Measurements from ENCODE around the gene CTNNA1.
"Not testable (repeated sequence)": the region's sequence is repeated elsewhere in the genome, so short reads cannot be mapped to it uniquely, and the experiment has no call there.

CTNNA1 gene

DNA sequence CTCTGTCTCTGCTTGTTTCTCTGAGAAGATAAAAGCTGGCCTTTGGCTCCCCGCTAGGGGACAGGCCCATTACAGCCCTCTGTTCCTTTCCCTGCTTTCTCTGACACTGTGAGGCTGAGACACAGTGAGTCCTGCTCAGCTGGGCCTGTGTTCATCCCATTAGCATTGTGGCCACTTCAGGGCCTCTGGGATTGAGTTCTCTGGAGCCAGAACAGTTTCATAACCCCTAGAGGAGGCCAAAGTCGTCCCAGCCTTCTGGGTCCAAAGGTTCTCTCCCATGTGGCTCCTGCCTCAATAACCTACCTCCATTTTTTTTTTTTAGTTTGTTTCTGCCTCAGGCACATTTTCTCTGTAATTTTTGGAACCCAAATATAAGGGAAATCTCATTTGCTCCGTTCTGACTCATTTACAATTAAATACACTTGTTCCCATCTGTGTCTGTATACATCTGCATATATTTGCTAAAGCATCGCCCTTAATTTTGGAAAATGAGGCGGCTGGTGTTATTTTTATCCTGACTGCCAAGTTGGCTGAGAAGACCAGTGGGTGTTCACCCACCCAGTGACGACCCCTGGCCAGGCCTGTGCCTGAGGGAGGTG, 27.3 kb upstream of the CTNNA1 start:
- DNase-seq = no peak

DNA sequence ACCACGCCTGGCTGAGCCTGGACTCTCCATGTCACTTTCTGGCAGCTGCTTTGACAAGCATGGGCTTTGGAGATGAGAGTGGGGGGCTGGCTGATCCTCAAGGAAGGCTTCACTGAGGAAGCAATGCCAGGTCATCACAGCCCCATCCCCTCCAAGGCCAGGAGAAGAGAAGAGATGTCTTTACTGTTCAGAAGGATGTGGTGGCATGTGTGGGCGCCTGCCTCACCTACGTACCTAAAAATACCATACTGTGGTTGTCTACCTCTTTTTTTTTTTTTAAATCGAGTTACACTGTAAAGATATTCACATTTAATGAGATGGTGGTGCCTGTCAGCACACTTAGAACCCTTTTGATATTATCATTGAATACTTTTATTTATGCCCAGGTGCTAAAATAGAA, 26.4 kb upstream of the CTNNA1 start:
- peak; percentile 9 for DNase-seq

DNA sequence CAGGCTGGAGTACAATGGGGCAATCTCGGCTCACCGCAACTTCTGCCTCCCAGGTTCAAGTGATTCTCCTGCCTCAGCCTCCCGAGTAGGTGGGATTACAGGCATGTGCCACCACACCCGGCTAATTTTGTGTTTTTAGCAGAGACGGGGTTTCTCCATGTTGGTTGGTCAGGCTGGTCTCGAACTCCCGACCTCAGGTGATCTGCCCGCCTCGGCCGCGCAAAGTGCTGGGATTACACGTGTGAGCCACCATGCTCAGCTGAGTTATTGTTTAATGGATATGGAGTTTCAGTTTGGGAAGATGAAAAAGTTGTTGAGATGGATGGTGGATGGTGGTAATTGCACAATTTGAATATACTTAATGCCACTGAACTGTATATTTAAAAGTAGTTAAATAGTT, 22.7 kb upstream of the CTNNA1 start:
- DNase-seq = not testable (repeated sequence)

DNA sequence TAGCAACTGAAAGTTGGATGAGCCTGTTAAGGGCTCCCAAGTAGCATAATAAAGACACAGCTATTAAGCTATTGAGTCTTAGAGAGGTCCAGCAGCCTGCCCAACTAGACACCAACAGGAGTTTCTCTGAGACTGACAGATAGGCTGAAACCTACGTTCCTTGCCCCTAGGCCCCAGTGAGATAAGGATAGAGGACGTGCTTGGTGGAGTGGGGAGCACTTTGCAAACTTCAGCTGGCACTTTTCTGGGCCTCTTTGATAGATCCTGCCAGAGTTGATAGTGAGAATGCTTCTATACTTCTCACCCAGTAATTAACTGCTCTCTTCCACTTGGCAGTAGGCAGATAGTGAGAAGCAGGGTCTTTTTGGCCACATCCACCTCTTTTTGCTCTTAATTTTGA, 20.8 kb upstream of the CTNNA1 start:
- DNase-seq = no peak

DNA sequence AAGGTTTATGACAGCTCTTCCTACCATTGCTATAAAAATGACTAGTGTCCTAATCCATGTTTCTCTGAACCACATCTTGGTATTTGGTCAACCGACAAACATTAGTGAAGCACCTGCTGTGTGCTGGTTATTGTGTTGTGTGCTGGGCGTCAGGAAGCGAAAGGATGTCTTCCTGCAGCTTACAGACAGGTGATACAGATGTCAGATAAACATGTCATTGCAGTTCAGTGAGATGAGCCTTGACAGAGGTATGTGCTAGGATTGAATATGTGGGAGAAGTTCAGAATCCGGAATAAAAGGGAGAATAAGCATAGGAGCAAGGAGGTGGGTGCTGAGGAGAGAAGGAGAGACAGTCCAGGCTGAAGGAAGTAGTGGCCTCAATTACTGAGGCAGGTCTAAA, 20.3 kb upstream of the CTNNA1 start:
- DNase-seq = no peak

DNA sequence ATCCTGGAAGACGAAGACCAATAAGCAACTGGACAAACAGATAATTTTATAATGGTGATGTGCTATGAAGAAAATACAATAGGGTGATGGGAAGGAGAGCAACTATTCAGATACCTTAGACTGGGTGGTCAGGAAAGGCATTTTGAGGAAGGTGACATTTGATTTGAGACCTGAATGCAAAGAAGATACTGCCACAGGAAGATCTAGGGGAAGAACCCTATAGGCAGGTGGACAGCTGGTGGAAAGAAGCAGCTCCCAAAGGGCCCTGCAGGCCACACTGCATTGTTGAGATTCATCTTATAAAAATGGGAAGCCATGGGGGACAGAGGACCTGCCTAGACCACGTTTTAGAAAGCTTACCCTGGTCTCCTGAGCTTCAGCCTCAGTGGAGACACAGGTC, 19.7 kb upstream of the CTNNA1 start:
- no peak for DNase-seq

DNA sequence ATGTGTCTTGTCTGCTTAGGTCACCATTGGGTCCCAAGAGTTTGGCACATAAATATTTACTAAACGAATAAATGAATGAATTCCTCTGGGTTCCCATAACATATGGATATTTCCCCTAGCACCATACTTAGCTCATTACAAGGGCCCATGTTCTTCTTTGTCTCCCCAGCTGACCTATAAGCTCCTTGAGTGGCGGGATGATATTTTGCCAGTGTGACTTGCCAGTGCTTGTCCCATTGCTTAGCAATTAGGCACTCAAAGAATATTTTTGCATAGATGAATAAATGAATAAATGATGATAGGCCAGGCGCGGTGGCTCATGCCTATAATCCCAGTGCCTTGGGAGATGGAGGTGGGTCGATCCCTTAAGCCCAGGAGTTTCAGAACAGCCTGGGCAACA, 16.9 kb upstream of the CTNNA1 start:
- DNase-seq = no peak

DNA sequence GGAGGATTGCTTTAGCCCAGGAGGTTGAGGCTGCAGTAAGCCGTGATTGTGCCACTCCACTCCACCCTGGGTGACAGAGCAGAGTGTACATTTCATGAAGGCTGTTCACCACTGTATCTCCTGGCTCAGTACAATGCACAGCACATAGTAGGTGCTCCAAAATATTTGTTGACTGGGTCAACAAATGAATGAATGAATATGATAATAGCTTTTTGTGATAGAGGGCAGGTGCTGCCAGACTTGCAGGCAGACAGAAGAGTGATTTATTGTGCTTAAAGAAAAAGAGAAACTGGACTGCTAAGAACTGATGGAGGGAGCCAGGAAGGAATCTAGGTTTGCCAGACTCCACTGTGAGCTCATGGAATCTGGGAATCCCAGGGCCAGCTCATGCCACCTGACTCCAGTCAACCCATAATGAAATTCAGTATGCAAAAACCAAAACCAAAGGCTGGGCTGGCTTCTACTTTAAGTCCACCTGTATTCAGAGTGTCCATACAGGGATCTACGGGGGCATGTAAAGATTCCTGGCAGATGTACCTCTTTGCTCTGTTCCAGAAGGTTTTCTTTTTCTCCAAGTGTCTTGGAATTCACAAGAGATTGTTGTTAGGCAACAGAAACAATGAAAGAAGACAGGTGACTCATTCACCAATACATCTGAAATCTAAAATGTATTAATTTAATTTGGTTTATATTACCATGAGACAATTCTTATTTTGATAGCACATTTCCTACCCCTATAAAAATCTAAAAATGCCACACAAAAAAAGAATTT, 15.5 kb upstream of the CTNNA1 start:
- DNase-seq = no peak

DNA sequence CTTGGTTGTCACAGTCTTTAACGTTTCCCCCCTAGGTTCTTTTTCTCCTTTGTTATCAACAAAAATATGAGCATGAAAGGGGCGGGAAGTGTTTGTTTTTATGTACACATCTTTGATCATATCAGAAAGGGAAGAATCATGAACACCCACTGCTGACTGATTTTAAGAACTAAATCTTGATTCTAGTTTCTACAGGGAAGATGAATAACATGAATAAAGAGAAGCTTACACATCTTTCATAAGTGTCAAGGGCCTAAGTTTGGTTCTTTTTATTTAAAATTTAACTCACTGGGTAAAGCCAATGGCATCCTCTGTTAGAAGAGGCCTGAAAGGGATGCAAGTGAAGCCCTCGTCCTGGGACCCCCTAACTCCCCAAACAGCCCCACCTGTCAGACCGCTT, 14.8 kb upstream of the CTNNA1 start:
- no peak for DNase-seq

DNA sequence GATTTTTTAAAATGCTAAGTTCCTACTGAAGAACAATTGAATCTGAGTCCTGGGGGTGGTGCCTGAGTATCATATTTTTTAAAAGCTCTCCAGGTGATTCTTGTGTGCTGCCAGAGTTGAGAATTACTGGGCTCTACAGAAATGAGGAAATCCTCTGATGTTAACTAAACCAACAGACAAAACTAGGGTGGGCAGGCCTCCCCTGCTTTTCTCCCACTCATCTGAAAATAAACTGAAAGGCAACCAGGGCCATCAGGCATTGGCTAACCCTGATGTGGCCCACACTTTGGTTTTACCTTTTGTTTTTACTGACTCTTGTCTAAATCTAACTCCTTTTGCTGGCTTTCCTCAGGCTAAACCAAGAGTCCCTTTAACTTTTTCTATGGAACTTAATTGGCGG, 13.3 kb upstream of the CTNNA1 start:
- no peak for DNase-seq

DNA sequence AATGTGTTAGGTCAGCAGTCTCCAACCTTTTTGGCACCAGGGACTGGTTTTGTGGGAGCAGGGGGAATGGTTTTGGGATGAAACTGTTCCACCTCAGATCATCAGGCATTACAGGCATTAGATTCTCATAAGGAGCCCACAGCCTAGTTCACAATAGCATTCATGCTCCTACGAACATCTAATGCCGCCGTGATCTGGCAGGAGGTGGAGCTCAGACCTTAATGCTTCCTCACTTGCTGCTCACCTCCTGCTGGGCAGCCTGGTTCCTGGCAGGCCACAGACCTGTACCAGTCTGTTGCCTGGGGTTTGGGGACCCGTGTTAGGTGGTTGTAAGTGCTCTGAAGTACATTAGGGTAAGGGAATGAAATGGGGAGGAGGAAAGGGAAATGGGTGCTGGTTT, 9.7 kb upstream of the CTNNA1 start:
- no peak for DNase-seq

DNA sequence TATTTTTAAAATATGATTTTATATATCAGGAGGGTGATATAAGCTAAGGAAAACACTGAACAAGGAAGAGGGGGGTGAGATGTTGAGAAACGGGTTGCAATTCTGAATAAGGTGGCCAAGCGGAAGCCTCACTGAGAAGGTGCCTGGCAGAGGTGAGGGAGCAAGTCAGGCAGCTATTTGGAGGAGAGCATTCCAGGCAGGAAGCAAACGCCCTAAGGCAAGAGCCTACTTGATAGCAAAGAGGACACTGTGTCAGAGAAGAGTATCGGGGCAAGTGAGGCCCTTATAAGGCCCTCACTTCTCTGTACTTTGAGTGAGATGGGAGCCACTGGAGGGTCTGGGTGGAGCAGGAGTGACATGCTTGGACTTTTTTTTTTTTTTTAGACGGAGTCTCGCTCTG, 8.0 kb upstream of the CTNNA1 start:
- DNase-seq = no peak

DNA sequence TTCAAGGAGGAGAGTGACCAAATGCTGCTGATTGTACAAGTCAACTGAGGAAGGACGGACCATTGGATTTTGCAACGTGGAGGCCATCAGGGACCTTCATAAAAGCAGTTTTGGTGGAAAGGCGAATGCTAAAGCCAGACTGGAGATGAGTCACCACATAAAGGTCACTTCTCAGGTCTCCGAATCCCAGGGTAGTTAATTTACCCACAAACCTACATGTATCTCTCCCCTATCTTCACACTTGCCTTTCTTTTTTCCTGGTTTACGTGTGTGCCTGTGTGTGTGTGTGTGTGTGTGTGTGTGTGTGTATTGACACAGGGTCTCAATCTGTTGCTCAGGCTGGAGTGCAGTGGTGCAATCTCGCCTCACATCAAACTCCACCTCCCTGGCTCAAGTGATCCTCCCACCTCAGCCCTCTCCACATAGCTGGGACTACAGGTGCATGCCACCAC, 4.6 kb upstream of the CTNNA1 start:
- no peak for DNase-seq

DNA sequence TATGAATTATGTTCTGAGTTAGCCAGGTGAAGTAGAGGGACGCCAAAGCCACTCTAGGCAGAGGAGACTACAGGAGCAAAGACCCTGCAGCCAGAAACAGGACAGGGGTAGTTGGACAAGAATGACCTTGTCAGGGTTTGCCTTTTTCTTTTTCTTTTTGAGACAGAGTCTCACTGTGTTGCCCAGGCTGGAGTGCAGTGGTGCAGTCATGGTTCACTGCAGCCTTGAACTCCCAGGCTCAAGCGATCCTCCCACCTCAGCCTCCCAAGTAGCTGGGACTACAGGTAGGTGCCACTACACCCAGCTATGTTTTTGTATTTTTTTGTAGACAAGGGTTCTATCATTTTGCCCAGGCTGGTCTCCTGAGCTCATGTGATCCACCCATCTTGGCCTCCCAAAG, 1.9 kb upstream of the CTNNA1 start:
- DNase-seq = not testable (repeated sequence)

DNA sequence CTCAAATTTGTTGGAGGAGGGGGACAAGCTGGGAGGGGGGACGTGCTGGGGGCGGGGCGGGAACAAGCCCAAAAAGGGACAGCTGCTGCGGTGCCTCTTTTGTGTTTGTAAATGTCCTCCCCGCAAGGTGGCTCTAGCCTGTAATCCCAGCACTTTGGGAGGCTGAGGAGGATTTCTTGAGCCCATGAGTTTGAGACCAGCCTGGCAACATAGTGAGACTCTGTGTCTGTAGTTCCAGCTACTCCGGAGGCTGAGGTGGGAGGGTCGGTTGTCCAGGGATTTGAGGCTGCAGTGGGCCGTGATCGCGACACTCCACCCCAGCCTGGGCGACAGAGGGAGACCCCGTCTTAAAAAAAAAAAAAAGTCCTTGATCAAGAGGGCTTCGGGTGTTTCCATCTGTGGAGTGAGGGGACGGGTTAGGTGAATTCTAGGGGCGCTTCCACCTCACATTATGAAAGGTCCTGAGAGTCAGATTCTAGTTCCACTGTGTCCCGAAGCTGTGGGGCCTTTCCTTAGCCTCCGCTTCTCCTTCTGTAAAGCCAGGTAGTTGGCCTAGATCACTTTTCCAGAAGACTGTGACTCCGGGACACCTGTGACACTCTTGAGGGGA, 779 bp upstream of the CTNNA1 start:
- no peak for DNase-seq

DNA sequence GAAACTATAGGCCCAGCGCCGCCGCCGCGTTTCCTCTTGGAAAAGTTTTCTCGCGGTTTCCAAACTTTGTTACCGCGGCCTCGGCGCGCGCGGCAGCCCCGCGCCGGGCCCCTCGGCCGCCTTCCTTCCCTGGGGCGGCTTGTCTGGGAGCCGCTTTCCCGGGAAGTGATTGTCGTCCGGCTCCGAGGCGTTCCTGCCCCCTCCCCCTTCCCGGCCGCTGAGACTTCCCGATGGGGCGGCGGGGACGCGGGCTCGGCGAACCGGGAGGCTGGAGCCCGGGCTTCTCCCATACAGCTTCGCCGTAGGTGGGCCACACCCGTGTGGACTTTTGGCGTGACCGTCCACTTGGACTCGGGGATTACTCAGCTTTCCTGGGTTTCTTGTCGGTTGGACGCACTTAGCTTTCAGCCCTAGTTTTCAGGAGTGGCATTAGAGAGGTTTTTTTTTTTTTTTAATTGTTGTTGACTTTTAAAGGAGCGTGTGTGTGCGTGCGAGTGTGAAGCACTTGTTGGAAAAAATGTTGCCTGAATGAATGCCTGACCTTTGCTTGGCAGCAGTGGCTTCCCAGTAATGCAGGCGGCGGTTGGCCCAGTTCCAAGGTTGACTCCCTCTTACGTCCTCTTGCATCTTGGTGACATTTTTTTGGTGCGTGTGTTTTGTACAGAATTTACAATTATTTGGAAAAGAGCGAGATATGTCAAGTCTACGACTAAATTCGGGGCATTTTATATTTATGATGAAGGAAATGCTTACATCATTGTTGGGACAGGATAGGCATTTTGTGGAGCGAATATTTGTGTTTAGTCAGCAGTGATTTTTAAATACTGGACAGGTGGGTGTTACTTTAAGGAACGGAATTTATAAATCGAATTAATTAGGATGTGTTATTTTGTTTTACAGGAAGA, 821 bp downstream of the CTNNA1 start:
- peak; percentile 58 for DNase-seq

DNA sequence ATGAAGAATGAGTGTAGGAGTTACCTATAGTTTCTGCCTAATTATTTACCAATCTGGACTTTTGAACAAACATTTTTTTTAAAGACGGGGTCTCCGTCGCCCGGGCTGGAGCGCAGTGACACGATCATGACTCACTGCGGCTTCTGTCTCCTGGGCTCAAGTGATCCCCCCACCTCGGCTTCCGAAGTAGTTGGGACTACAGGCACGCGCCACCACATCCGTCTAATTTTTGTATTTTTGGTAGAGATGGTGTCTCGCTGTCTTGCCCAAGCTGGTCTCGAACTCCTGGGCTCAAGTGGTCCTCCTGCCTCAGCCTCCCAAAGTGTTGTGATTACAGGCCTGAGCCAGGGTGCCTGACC, 1.5 kb downstream of the CTNNA1 start:
- no peak for DNase-seq

DNA sequence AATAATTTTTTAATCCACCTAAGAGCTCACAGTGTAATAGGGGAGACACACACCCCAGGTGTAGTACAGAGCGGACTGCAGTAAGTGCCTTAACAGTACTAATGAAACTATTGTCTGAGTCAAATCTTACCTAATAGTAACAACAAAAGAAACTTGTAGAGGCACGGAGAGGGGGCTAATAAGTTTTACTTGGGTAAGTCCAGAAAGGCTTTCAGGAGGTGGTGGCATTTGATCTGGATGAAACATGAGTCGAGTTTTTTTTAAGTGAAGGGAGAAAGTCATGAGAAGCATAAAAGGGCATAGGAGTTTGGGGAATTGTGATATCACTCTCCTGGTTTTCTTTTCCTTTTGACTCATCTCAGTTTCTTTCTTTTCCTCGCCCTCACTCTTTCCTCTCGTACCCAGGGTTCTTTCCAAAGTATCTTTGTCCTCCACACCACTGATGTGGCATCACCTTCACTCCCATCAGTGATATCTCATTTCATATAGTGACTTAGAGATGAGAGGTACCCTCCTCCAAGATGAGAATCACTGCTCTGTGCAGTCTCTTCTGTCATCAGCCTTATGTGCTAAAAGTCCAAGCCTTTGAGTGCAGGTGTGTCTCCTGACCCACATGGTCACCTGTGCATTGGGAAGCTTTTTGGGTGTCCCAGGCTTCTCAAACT, 2.0 kb downstream of the CTNNA1 start:
- DNase-seq = no peak

DNA sequence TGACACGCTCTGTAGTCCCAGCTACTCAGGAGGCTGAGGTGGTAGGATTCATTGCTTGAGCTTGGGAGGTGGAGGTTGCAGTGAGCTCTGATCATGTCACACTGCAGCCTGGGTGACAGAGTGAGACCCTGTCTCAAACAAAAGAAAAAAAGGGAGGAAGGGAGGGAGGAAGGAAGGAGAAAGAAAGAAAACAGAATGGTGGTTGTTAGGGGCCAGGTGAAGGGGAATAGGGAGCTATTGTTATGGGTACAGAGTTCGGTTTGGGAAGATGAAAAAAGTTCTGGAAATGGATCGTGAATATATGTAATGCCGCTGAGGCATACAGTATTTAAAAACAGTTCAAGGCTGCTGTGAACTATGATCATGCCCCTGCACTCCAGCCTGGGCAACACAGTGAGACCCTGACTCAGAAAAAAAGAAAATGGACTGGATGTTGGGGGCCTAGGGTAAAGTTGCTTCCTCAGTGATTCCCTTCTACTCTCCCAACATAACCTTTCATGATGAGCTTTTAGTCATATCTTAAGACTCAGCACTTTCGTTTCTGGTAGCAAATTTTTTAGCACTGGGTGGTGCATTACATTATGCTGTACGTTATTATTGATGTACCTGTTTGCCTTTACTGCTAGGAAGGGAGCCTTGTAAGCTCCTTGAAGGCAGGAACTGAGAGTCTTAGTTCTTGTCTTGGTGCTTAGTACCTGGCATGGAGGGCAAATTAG, 4.0 kb downstream of the CTNNA1 start:
- no peak for DNase-seq

DNA sequence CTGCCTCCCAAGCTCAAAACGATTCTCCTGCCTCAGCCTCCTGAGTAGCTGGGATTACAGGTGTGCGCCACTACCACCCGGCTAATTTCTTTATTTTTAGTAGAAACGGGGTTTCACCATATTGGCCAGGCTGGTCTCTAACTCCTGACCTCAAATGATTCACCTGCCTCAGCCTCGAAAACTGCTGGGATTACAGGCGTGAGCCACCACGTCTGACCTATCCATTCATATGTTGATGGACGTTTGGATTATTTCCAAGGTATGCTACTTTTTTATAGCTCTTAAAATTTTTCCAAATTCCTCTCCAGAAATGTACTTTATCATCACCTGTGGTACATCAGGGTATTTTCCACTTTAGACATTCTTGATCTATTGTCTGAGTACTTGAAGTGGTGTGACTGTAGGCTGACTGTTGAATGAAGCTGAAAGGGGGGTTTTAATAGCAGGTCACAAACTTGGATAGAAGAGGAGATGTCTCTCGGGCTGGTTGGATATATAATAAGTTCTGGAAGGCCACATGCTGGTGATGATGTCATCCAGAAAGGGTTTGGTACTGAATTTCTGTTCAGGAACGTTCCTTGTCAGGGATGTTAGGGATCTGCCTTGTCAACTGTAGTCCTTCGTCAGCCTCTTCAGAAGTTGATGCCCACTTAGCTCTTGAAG, 7.4 kb downstream of the CTNNA1 start:
- no peak for DNase-seq

DNA sequence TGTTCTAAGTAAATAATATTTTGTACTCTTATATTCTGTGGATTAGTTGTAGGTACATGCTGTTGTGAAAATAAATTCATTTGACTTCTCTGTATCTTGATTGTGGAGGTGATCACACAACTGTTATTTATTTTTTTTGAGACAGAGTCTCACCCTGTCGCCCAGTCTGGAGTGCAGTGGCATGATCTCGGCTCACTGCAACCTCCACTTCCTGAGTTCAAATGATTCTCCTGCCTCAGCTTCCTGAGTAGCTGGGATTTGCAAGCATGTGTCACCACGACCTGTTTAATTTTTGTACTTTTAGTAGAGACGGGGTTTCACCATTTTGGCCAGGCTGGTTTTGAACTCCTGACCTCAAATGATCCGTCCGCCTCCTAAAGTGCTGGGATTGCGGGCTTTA, 7.9 kb downstream of the CTNNA1 start:
- not testable (repeated sequence) for DNase-seq

DNA sequence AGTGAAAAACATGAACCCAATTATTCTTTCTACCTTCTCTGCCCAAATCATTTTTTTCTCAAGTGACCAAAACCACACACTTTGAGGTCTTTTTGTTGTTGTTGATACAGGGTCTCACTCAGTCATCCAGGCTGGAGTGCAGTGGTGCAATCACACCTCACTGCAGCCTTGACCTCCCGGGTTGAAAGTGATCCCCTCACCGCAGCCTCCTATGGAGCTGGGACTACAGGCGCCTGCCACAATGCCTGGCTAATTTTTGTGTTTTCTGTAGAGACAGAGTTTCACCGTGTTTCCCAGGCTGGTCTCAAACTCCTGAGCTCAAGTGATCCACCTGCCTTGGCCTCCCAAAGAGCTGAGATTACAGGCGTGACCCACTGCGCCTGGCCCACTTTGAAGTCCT, 8.4 kb downstream of the CTNNA1 start:
- DNase-seq = not testable (repeated sequence)

Data from activated naive CD4-positive, alpha-beta T cell treated with Interleukin-2 at 50 U/mL for 16 hours (primary cell).